NCI-H1694 treated with DMSO at 0.1 percent for 48 hours (cell line): Measurements from ENCODE around the gene GFPT1.

Source experiments
- DNase-seq: peaks from one replicate; lab custom pipeline; 2025; lab: John Stamatoyannopoulos, UW

GFPT1 gene

DNA sequence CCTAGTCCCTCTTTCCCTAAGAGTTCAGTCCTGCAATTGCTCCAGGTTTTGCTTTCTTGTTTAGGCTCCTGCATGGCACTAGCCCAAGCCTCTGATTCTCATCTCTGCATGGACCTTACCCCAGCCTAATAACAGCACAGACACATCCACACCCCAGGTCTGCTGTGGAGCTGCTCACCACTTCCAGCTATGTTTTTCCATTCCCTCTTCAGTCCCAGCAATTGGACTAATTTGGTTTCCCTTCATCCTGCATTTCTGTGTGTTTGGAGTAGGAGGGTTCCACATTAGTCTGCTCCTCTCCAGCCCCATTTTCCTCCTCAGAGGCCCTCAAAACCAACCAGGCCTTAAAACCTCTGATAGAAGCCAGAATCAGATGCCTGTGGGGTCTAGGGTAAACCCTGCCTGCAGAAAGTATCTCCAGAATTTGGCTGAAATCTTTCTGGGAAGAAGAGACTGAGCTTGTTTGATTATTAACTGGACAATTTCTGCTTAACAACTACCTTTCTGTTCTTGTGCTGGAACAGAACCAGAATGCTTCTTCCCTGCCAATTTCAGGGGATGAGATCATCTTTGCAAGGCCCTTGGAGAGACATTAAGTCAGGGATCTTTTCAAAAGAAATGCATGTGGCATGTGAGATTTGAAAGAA, 95.9 kb downstream of the GFPT1 start:
- DNase-seq: no peak

DNA sequence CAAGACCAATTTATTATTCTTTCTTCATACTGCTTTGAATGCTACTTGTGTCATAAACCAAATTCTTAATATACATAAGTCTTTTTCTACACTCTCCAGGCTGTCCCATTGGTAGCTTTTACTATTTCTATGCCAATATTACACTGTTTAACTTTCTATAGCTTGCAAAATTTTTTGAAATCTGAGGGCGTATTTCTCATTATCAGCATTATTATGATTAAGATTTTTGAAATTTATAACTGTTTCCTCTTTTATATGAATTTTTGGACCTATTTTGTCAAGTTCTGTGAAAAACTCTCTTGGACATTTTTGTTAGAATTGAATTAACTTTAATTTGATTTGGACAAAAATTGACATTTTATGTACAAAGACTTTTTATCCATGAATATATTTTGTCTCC, 98.6 kb downstream of the GFPT1 start:
- no peak for DNase-seq

DNA sequence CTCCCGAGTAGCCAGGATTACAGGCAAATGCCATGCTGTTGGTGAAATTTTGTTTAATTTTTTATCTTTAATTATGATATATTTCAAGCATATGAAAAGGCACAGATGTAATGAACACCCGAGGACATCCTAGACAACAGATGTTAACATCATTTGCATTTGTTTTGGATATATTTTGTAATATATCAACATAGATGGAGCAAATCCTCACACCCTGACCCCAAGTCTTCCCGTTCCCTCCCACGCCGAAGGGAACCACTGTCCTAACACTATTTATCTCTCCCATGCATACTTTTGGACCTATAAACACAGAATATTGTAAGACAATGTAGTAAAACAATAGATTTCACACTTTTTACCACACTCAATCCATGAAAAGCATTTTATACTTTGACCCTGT, 99.5 kb downstream of the GFPT1 start:
- no peak for DNase-seq

- no peak for DNase-seq
Measured at GRCh38 chr2:69285379-69285894, 101.6 kb downstream of the GFPT1 start.

DNA sequence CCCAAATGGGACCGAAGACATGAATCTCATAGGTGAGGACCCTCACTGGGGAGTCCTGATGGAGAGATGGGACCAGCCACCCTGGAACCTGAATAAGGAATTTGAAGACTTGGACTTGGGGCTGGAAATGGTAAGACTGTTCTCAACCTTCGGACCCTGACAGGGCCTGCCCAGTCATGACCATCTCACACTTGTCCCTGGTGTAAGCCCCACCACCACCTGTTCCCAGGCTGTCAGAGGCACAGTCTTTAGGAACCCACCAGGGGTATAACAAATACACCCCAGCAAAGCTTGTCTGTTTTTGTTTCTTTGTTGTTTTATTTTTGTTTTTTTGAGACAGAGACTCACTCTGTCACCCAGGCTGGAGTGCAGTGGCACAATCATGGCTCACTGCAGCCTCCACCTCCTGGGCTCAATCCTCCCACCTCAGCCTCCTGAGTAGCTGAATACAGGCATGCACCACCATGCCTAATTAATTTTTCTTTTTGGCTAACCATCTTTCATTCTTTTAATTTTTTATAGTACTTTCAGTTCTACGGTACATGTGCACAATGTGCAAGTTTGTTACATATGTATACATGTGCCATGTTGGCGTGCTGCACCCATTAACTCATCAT, 106.1 kb downstream of the GFPT1 start:
- no peak for DNase-seq

GRCh38 chr2:69279931-69280681, 106.9 kb downstream of the GFPT1 start:
- DNase-seq: no peak

DNA sequence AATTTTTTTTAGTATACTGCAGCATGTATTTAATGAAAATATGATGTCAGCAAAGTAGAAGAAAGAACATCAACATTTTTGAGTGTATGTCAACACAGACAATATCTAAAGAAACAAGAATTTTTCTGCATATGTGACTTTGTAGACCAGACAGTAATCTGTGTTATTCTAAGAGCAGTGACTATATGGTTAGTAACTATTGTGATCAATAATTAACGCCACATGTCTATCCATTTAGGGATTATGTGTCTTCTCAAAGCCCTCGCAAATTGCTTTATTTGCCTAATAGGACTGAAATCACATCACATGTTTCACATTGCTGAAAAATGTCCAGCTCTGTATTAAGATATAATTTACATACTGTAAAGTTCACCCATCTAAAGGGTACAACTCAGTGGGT, 107.8 kb downstream of the GFPT1 start:
- no peak for DNase-seq

GRCh38 chr2:69278366-69278765, 108.7 kb downstream of the GFPT1 start:
- DNase-seq: no peak

- no peak for DNase-seq
Measured at GRCh38 chr2:69275490-69275889, 111.5 kb downstream of the GFPT1 start.

DNA sequence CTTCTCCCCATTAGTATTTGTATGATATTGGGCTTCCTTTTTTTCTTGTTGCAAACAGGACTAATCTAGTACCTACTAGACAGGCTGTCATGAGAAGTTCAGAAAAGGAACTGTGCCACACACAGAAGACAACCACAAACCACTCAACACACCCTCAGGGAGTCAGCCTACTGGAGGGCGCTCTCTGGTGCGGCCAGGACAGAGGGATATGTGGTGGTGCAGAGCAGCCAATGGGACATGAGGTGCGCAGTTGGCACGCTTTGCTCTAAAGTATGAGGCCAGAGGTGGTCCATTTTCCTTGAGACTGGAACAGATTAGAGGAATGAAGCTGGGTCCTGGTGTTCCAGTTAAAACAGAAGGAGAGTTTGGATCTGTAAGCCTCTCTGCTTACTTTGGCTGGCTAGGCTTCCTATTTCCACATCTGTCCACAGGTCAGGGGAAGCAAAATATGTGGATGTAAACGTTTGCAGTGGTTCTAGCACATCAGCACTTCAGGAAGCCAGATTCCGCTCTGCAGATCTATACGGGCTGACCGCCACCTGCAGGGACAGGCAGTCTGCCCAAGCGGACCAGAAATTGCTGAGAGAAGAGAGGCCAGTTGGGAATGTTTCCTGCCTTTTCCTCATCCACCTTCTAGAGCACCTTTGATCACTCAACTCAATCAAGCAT, 114.1 kb downstream of the GFPT1 start:
- no peak for DNase-seq

GRCh38 chr2:69271831-69272257, 115.2 kb downstream of the GFPT1 start:
- no peak for DNase-seq
